ENCODE results near the gene RNF151.
A peak's percentile ranks its signal among the peaks of the same experiment; 100 is the strongest.

RNF151 gene

GRCh38 chr16:1983544-1984346 lies 17.1 kb downstream of the RNF151 start, which contains the start of gene GFER:
TSS of gene GFER (plus strand) at chr16:1984193. CDS start at chr16:1984219, 26 bp downstream.
- Histone ChIP-seq H2AFZ (ENCODE audit: low read length) (peak within 1 kb of the TSS; percentile 78; the same call in 1 of the 2 replicates), H3K4me2 (ENCODE audit: low read depth, low read length, poor library complexity, severe bottlenecking) (peak within 1 kb of the TSS; percentile 89), H3K27me3 (ENCODE audit: insufficient read depth, low read length, poor library complexity, severe bottlenecking) (no peaks in the 10 kb centered on the region), H3K4me1 (ENCODE audit: insufficient read depth, low read length, poor library complexity, severe bottlenecking) (no peaks in the 10 kb centered on the region), H3K79me2 (ENCODE audit: insufficient read depth, low read length) (peaks cover 21% of the 10 kb centered on the region), H3F3A (ENCODE audit: low read depth) (no peaks in the 10 kb centered on the region), H3K36me3 (ENCODE audit: insufficient read depth, low read length) (no peaks in the 10 kb centered on the region; the same call in 1 of the 2 replicates), H3K4me3 (ENCODE audit: low read length, poor library complexity, severe bottlenecking) (peak within 1 kb of the TSS; percentile 87), H4K20me1 (ENCODE audit: insufficient read depth, low read length, poor library complexity, severe bottlenecking) (no peaks in the 10 kb centered on the region), H3K9ac (ENCODE audit: low read depth, low read length, poor library complexity, severe bottlenecking) (peak within 1 kb of the TSS; percentile 88), H3K9me2 (replicated peaks; ENCODE audit: low read depth, low read length) (no peaks in the 10 kb centered on the region), H3K9me3 (ENCODE audit: insufficient read depth, low read depth, low read length) (no peaks in the 10 kb centered on the region)
- TF ChIP-seq EZH2phosphoT487 (IDR thresholded peaks at IDR 0.05; ENCODE audit: borderline replicate concordance) (no peak), CTCF (conservative IDR thresholded peaks at IDR 0.05; ENCODE audit: low read length) (no peak; the same call in 1 of the 2 replicates)

- Histone ChIP-seq H3K27me3 (ENCODE audit: insufficient read depth, low read length, poor library complexity, severe bottlenecking) (no peaks in the 10 kb centered on the region), H3K36me3 (ENCODE audit: insufficient read depth, low read length) (no peaks in the 10 kb centered on the region; the same call in 1 of the 2 replicates)
These were observed 17.9 kb downstream of the RNF151 start for GRCh38 chr16:1984347-1985225.

More at GRCh38 chr16:1984347-1985225, 17.9 kb downstream of the RNF151 start:
- Histone ChIP-seq H3F3A (ENCODE audit: low read depth) (no peaks in the 10 kb centered on the region), H2AFZ (ENCODE audit: low read length) (peak overlapping the region; percentile 60; the same call in 1 of the 2 replicates), H4K20me1 (ENCODE audit: insufficient read depth, low read length, poor library complexity, severe bottlenecking) (no peaks in the 10 kb centered on the region), H3K4me1 (ENCODE audit: insufficient read depth, low read length, poor library complexity, severe bottlenecking) (no peaks in the 10 kb centered on the region), H3K9ac (ENCODE audit: low read depth, low read length, poor library complexity, severe bottlenecking) (peak overlapping the region; percentile 88), H3K4me2 (ENCODE audit: low read depth, low read length, poor library complexity, severe bottlenecking) (peak overlapping the region; percentile 89), H3K9me3 (ENCODE audit: insufficient read depth, low read depth, low read length) (no peaks in the 10 kb centered on the region), H3K79me2 (ENCODE audit: insufficient read depth, low read length) (peaks cover 21% of the 10 kb centered on the region), H3K9me2 (replicated peaks; ENCODE audit: low read depth, low read length) (no peaks in the 10 kb centered on the region), H3K4me3 (ENCODE audit: low read length, poor library complexity, severe bottlenecking) (peak overlapping the region; percentile 87)
- TF ChIP-seq EZH2phosphoT487 (IDR thresholded peaks at IDR 0.05; ENCODE audit: borderline replicate concordance) (no peak), CTCF (conservative IDR thresholded peaks at IDR 0.05; ENCODE audit: low read length) (no peak)
